Panc1 (cell line): ENCODE results near the gene TCF20. TPM values are rescaled to one million over a fixed set of nuclear protein-coding genes. Genes with fewer than 3 reads are reported as not detected.

Experiments used
- ATAC-seq: fragments of 200-7000 bp; cut with Tn5 transposase; 2 replicates; pipeline ENCODE4 v1.9.1; 2020; ENCODE audit warnings: mild to moderate bottlenecking, moderate library complexity
- BruUV-seq: library from RNA; stranded (reverse); fragments of 400-500 nt; replicated peaks from 2 replicates; lab custom pipeline; 2021; lab: Mats Ljungman, UMichigan
- CTCF ChIA-PET: fragments of 300-600 bp; sonication (Branson Sonifier 250); formaldehyde crosslinking; loops from one replicate; lab custom pipeline; 2022; ENCODE audit warnings: antibody characterized with exemption; lab: Charles Lee
- POLR2A ChIA-PET: fragments of 300-600 bp; sonication (Branson Sonifier 250); formaldehyde crosslinking; loops from one replicate; lab custom pipeline; 2022; ENCODE audit warnings: antibody characterized with exemption; lab: Charles Lee
- DNase-seq: peaks from one replicate; pipeline ENCODE4 v3.0.0-alpha.2; 2010; ENCODE audit warnings: low read depth, low spot score
- H3K27ac ChIP-seq: 2 replicates; pipeline ENCODE4 v1.5.1; 2011; ENCODE audit warnings: mild to moderate bottlenecking, low read length, inconsistent platforms
- H3K27me3 ChIP-seq: fragments of 200-500 bp; sonication (Bioruptor generic); 2 replicates; pipeline ENCODE4 v1.6.0; 2014; ENCODE audit warnings: low read length, inconsistent platforms; ENCODE audit not compliant: control insufficient read depth, insufficient read depth
- H3K36me3 ChIP-seq: fragments of 200-500 bp; sonication (Bioruptor generic); 2 replicates; pipeline ENCODE4 v1.5.1; 2014; ENCODE audit warnings: inconsistent platforms, mild to moderate bottlenecking, low read length, moderate library complexity; ENCODE audit not compliant: control insufficient read depth, insufficient read depth
- H3K4me1 ChIP-seq: 2 replicates; pipeline ENCODE4 v1.5.1; 2011; ENCODE audit warnings: inconsistent platforms, mild to moderate bottlenecking, low read length, moderate library complexity; ENCODE audit not compliant: control insufficient read depth, insufficient read depth
- H3K4me3 ChIP-seq, 2 experiments: 2 replicates each; pipeline ENCODE4 v1.5.1; 2011 to 2012; ENCODE audit warnings: low read depth in 2 of 2, low read length in 2 of 2, mild to moderate bottlenecking in 2 of 2, inconsistent platforms in 1 of 2, moderate library complexity in 1 of 2
- H3K9me3 ChIP-seq: fragments of 200-500 bp; sonication (Bioruptor generic); 2 replicates; pipeline ENCODE4 v1.5.1; 2014; ENCODE audit warnings: low read depth, mild to moderate bottlenecking, inconsistent platforms, low read length, moderate library complexity; ENCODE audit not compliant: control insufficient read depth, insufficient read depth
- POLR2AphosphoS5 ChIP-seq: IDR thresholded peaks from 2 replicates; pipeline ENCODE4 v1.6.1; 2012; ENCODE audit warnings: mild to moderate bottlenecking, low read depth, low read length, moderate library complexity
- REST ChIP-seq, 2 experiments: IDR thresholded peaks; 2 replicates each; pipeline ENCODE4 v1.6.1; 2011 to 2012; ENCODE audit warnings: low read depth in 2 of 2, control low read depth in 1 of 2, low read length in 1 of 2, mild to moderate bottlenecking in 1 of 2, moderate library complexity in 1 of 2; ENCODE audit not compliant: insufficient read depth in 1 of 2
- SIN3A ChIP-seq: IDR thresholded peaks from 2 replicates; pipeline ENCODE4 v1.6.1; 2012; ENCODE audit warnings: low read depth, mild to moderate bottlenecking, low read length, moderate library complexity, borderline replicate concordance; ENCODE audit not compliant: insufficient read depth
- TCF7L2 ChIP-seq: IDR thresholded peaks from 2 replicates; pipeline ENCODE4 v1.6.1; 2011; ENCODE audit warnings: mild to moderate bottlenecking, low read depth, low read length, inconsistent platforms
- in situ Hi-C: cut with HindIII; loops from 2 replicates; pipeline ENCODE4 v1.10.0; 2016; ENCODE audit warnings: low sequenced_read_pairs, low pct_unique_long_range_greater_than_20kb
- intact Hi-C: fragments of 100-400 bp; cut with micrococcal nuclease; formaldehyde crosslinking; loops from one replicate; pipeline ENCODE4 v1.10.0; 2022; ENCODE audit not compliant: unreplicated experiment
- total RNA-seq: library from RNA; stranded (reverse); gene quantifications from one replicate; pipeline ENCODE4 v1.2.1, GENCODE V29; 2021; ENCODE audit not compliant: unreplicated experiment
- TF ChIP-seq, protein P1 (sequence below): fragments of 450-650 bp; IDR thresholded peaks from 2 replicates; pipeline ENCODE4 v1.5.1; 2017; ENCODE audit warnings: mild to moderate bottlenecking

Gene TCF20
- total RNA-seq, 1 experiment from 2014 or later = 79.8 TPM

- in situ Hi-C loops = no loop called here
- no peaks in the 10 kb centered on the region for H3K4me1 ChIP-seq
- H3K4me3 ChIP-seq = no peak overlapping the region
- no TSS peak for BruUV-seq
- ATAC-seq = no peak
- TF ChIP-seq, protein P1, sequence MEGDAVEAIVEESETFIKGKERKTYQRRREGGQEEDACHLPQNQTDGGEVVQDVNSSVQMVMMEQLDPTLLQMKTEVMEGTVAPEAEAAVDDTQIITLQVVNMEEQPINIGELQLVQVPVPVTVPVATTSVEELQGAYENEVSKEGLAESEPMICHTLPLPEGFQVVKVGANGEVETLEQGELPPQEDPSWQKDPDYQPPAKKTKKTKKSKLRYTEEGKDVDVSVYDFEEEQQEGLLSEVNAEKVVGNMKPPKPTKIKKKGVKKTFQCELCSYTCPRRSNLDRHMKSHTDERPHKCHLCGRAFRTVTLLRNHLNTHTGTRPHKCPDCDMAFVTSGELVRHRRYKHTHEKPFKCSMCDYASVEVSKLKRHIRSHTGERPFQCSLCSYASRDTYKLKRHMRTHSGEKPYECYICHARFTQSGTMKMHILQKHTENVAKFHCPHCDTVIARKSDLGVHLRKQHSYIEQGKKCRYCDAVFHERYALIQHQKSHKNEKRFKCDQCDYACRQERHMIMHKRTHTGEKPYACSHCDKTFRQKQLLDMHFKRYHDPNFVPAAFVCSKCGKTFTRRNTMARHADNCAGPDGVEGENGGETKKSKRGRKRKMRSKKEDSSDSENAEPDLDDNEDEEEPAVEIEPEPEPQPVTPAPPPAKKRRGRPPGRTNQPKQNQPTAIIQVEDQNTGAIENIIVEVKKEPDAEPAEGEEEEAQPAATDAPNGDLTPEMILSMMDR = no peak
- TF ChIP-seq POLR2AphosphoS5 (no peak), REST (IDR thresholded peaks at IDR 0.05; ENCODE audit: insufficient read depth in 1 of 2, low read depth in 2 of 2, low read length in 1 of 2) (no peak), SIN3A (no peak), TCF7L2 (no peak)
- no peak for DNase-seq
- intact Hi-C loops = no loop called here
- CTCF ChIA-PET = interaction anchor here (0.6 kb wide), 1 partner anchor 14 kb away, joined by 3 read pairs; no protein-coding TSS in a partner anchor
- H3K27me3 ChIP-seq = no peaks in the 10 kb centered on the region
- H3K9me3 ChIP-seq = no peaks in the 10 kb centered on the region
- POLR2A ChIA-PET = no interaction called here
- H3K27ac ChIP-seq = no peak overlapping the region
- H3K36me3 ChIP-seq = no peaks in the 10 kb centered on the region; the same call in 1 of the 2 replicates
Measured at GRCh38 chr22:42249831-42250230, 20.6 kb downstream of the TCF20 start.

- no peaks in the 10 kb centered on the region for H3K9me3 ChIP-seq
- no peak overlapping the region for H3K27ac ChIP-seq
- ChIA-PET POLR2A (no interaction called here), CTCF (interaction anchor here (0.6 kb wide), 1 partner anchor 15 kb away, joined by 3 read pairs; no protein-coding TSS in a partner anchor)
- TF ChIP-seq SIN3A = no peak
- no peak for TF ChIP-seq REST (IDR thresholded peaks at IDR 0.05; ENCODE audit: insufficient read depth in 1 of 2, low read depth in 2 of 2, low read length in 1 of 2)
- no peak for TF ChIP-seq POLR2AphosphoS5
- no peak for TF ChIP-seq TCF7L2
- TF ChIP-seq, protein P1 = no peak
- no peaks in the 10 kb centered on the region for H3K4me1 ChIP-seq
- H3K4me3 ChIP-seq = no peak overlapping the region
- BruUV-seq = no TSS peak
- H3K36me3 ChIP-seq = no peaks in the 10 kb centered on the region; the same call in 1 of the 2 replicates
- intact Hi-C loops (no loop called here), in situ Hi-C loops (no loop called here)
- no peak for ATAC-seq
- DNase-seq = no peak
- H3K27me3 ChIP-seq = no peaks in the 10 kb centered on the region
Measured at GRCh38 chr22:42248995-42249394, 21.5 kb downstream of the TCF20 start.
